Activated T-cell treated with anti-CD3 and anti-CD28 coated beads for 24 hours (primary cell): ENCODE measurements around the gene TRAPPC10.
"Not testable (repeated sequence)": the region's sequence is repeated elsewhere in the genome, so short reads cannot be mapped to it uniquely, and the experiment has no call there.

Source experiments
- DNase-seq: peaks from one replicate; pipeline ENCODE4 v3.0.0-alpha.2; 2020; ENCODE audit warnings: low read depth

TRAPPC10 gene

DNA sequence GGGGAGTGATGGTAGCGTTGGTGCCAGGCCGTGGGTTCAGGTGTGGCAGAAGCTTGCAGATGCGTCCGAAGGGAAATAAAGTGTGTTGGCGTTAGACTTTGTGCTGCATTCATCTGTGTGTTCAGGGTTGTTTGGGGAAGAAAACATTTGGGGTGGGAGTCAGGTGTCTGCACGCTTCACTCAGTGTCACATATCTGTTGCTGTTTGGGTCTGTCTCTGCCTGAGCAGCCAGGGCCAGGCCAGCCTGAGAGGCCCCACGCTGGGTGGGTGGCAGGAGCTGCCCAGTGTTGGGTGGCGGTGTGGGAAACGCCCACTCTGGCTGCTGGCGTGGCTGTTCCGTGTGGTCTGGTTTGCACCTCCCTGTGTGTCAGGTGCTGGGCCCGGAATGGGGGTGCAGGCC, 133.5 kb downstream of the TRAPPC10 start:
- DNase-seq: not testable (repeated sequence)

DNA sequence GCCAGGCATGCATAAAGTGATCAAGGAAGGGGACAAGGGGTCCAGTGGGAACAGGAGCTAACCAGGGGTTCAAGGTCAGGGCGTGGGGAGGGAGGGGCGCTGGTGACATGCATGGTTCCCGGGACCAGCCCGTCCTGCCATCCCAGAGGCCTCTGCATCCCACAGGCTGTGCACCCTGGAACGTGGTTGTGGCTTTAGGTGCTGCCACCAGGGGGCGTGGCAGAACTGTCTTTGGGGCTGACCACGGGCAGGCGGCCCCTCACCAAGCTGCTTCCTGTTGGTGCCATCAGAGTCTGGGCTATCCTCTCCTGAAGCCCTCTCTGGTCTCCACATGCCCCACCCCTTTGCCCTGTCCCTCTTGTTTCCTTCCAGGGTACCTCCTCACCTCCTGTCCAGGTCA, 135.0 kb downstream of the TRAPPC10 start:
- not testable (repeated sequence) for DNase-seq

DNA sequence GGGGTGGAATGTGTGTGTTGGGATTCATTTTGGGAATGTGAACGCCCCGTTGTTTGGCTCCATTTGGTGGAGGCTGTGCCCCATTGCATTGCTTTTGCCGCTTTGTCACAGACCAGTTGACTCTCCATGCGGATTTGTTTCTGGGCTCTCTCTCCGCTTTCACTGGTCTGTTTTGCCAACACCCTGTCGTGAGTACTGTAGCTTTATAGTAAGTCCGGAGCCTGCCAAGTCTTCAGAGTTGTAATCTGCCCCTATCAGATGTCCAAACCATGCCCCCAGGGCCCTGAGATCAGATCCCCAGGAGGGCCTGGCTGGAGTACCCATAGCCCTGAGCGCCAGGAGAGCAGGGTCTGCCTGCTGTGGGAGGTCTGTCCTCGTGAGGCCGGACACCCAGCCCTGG, 138.1 kb downstream of the TRAPPC10 start:
- not testable (repeated sequence) for DNase-seq

DNA sequence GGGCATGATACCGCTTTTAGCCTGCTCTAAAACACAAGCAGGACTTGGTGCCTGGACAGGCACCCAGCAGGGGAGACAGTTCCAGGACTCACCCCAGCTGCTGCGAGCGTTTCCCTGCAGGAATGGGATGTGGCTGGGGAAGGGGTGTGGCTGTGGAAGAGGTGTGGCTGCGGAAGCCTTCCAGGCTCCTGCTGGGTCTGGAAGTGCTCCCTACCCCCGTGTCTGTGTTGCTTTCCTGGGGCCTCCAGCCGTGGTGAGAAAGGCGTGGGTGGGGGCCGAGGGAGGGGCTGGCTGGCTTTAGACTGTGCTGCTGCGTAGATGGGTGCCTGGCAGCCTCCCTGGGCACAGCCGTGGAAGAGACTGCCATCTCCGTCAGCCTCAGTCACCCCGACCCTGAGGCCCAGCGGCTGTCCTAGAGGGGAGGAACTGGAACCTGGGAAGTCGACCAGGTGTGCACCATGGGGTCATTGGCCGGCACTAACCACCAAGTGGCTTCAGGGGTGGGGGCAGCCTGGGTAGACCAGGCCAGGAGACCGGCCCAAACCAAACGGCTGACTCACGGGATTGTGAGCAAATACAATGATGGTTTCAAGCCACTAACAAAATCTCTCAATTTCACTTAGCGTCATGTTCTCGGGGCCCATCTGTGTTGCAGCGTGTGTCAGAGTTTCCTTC, 141.2 kb downstream of the TRAPPC10 start:
- DNase-seq: not testable (repeated sequence)

DNA sequence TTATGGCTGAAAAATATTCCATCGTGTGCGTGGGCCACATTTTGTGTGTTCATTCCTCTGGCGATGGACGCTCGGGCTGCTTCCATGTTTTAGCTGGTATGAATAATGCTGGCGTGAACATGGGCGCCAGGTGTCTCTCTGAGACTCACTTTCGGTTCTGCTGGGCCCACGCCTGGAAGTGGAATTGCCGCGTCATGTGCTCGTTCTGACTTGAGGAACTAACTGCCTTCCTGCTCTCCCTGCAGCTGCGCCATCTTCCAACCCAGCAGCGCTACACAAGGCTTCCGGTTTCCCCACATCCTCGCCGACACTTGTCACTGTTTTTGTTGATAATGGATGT, 141.8 kb downstream of the TRAPPC10 start:
- DNase-seq: peak; percentile 53

DNA sequence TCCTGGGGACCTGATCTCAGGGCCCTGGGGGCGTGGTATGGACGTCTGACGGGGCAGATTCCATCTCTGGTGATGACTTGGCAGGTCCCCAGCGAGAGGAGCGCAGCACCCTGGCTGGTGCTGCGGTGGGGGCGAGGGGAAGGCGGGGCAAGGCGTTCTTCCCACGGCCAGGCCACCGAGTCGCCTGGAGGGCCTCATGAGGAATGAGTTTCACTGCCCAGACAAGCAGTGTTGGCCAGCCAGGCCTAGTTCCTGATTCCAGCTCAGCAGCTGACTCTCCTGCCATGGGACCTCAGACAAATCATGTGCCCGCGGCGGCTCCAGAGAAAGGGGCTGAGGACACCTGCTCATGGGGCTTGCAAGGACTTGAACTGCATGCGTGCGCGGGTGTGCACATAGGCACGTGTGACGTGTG, 142.7 kb downstream of the TRAPPC10 start:
- DNase-seq: not testable (repeated sequence)

DNA sequence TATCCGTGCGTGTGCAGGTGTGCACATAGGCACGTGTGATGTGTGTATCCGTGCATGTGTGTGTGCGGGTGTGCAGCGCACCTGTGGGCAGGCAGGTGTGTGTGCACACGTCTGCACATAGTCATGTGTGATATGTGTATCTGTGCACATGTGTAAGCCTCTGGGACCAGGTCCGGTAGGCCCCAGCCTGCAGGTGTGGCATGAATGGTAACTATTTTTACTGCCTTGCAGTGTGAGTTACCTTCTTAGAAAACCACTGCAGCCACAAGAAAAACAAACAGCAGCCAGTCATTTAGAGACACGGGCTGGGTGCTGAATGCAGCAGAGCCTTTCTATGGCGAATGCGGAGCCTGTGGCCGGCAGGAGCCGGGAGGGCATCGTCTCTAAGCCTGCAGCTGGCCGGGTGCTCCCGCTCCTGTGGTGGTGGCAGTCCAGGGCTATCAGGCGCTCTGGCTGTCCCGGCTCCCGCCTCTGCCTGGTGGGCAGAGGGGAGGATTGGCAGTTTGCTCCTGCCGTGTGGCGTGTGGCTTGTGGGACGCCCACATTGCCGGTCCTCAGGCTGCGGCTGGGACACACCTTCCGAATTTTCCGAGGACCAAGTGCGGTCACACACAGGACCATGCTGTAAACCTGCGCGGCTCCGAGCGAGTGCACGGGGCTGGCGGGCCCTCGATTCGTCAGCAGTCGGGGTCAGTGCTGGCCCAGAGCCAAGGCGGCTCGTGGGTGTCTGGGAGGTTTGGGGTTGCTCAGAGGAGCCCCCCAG, 143.3 kb downstream of the TRAPPC10 start:
- not testable (repeated sequence) for DNase-seq

DNA sequence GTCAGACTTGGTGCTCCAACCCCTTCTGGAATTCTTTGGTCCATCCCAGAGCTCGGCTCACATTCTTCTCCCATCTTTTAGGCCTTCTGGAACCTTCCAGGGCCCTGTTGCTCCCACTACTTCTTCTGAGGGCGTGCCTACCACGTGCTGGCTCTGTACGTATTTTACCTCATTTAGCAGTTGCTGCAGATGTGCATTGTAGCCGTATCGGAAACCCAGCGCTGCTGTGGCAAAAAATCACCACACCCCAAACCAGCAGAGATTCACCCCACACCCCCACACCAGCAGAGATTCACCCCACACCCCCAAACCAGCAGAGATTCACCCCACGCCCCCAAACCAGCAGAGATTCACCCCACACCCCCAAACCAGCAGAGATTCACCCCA, 143.9 kb downstream of the TRAPPC10 start:
- DNase-seq: not testable (repeated sequence)
